Dendritic cell treated with granulocyte-macrophage colony-stimulating factor and Interleukin-4, amounts not matched to agents 40 ng/mL and 50 ng/mL, for 4 days (primary cell): ENCODE data around the gene H1-8.

Experiments
- H3K27ac Mint-ChIP-seq: one replicate; pipeline ENCODE4 v1.8.0; 2022; ENCODE audit warnings: mild to moderate bottlenecking, mixed read lengths
- H3K27me3 Mint-ChIP-seq: one replicate; pipeline ENCODE4 v1.8.0; 2022; ENCODE audit warnings: mild to moderate bottlenecking, mixed read lengths
- H3K36me3 Mint-ChIP-seq: one replicate; pipeline ENCODE4 v1.8.0; 2022; ENCODE audit warnings: low read depth, mixed read lengths
- H3K4me1 Mint-ChIP-seq: one replicate; pipeline ENCODE4 v1.8.0; 2022; ENCODE audit warnings: low read depth, mixed read lengths
- H3K4me3 Mint-ChIP-seq: one replicate; pipeline ENCODE4 v1.8.0; 2022; ENCODE audit warnings: mild to moderate bottlenecking, moderate library complexity, mixed read lengths
- H3K9me3 Mint-ChIP-seq: one replicate; pipeline ENCODE4 v1.8.0; 2022; ENCODE audit warnings: mixed read lengths
- intact Hi-C: fragments of 100-400 bp; cut with micrococcal nuclease; formaldehyde crosslinking; loops from one replicate; pipeline ENCODE4 v1.15.0; 2022

The H1-8 gene

GRCh38 chr3:129573493-129573892, 30.5 kb downstream of the H1-8 start:
- no peaks in the 10 kb centered on the region for H3K9me3 Mint-ChIP-seq
- H3K27me3 Mint-ChIP-seq: no peaks in the 10 kb centered on the region
- H3K4me1 Mint-ChIP-seq: peaks cover 41% of the 10 kb centered on the region
- H3K4me3 Mint-ChIP-seq: no peak overlapping the region
- H3K36me3 Mint-ChIP-seq: peaks cover 100% of the 10 kb centered on the region
- H3K27ac Mint-ChIP-seq: peak overlapping the region; percentile 52
- intact Hi-C loops: no loop called here

DNA sequence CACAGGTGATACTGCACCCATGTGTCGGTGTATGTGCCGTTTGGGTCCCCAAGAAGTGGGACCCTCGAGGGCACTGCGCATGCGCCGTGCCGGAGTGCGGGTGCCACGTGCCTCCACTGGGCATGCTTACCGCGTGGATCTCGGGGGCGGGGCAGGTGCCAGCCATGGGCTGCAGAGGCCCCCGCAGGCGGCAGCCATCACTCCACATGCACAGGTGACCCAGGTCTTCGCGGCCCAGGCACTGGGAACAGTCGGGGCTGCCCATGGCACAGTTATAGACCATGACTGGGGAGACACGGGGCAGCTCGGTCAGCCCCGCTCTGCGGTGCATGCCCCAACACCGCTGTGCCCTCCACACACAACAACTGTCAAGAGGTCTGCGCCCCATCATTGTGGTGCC, 31.2 kb downstream of the H1-8 start:
- Mint-ChIP-seq H3K27me3 (no peaks in the 10 kb centered on the region), H3K36me3 (peaks cover 100% of the 10 kb centered on the region), H3K4me1 (peaks cover 48% of the 10 kb centered on the region), H3K4me3 (no peak overlapping the region), H3K9me3 (no peaks in the 10 kb centered on the region), H3K27ac (peak overlapping the region; percentile 52)
- intact Hi-C loops: no loop called here

- Mint-ChIP-seq H3K27me3 (no peaks in the 10 kb centered on the region), H3K9me3 (no peaks in the 10 kb centered on the region), H3K4me1 (peaks cover 51% of the 10 kb centered on the region), H3K27ac (peak overlapping the region; percentile 85), H3K36me3 (peaks cover 100% of the 10 kb centered on the region), H3K4me3 (no peak overlapping the region)
- intact Hi-C loops: loop anchor here (5.0 kb wide), 3 partner anchors 42 to 252 kb away; partner anchors contain the start of gene IFT122
These were observed 32.4 kb downstream of the H1-8 start for GRCh38 chr3:129575233-129575996.

GRCh38 chr3:129575997-129576384, 33.0 kb downstream of the H1-8 start:
- no peaks in the 10 kb centered on the region for H3K27me3 Mint-ChIP-seq
- no peaks in the 10 kb centered on the region for H3K9me3 Mint-ChIP-seq
- H3K36me3 Mint-ChIP-seq: peaks cover 100% of the 10 kb centered on the region
- intact Hi-C loops: loop anchor here (5.0 kb wide), 3 partner anchors 41 to 251 kb away; partner anchors contain the start of gene IFT122
- peaks cover 51% of the 10 kb centered on the region for H3K4me1 Mint-ChIP-seq
- no peak overlapping the region for H3K4me3 Mint-ChIP-seq
- peak overlapping the region; percentile 85 for H3K27ac Mint-ChIP-seq

DNA sequence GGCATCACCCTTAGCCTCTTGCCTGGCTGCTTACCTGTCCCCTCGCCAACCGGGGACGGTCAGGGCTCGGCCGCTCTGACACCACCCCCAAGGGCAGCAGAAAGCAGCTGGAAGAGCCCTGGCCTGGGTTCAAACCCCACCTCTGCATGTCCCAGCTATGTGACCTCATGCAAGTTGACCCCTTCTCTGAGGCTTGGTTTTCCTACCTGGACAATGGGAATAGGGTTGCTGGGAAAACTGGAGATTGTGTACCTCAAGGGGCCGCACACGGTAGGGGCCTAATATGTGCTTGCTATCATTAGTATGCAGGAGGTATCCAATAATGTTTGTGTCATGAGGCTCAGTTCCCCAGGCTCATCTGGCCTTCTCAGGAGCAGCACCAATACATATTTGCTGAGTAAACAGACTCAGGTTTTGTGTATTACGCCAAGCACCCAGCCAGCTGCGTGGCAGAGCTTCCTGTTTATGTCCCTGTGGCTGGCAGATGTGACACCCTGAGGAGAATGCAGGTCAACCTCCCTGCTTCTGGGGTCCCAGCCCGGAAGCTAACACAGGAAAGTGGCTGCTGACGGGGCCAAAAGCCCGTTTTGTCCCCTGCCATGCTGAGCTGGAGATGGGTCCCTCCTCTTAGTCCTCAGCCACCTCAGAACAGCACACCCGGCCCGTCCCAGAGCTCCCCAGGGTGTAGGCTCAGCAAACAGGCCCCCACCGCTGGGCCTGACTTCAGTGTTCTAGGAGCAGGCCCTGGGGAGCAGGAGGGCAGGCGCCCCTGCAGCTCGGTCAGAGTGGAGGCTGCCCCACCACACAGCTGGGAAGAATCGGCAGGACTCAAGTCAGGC, 33.8 kb downstream of the H1-8 start:
- Mint-ChIP-seq H3K27me3 (no peaks in the 10 kb centered on the region), H3K36me3 (peaks cover 100% of the 10 kb centered on the region), H3K4me1 (peaks cover 51% of the 10 kb centered on the region), H3K4me3 (peak overlapping the region; percentile 9), H3K27ac (peak overlapping the region; percentile 85), H3K9me3 (no peaks in the 10 kb centered on the region)
- intact Hi-C loops: loop anchor here (5.0 kb wide), 3 partner anchors 41 to 251 kb away; partner anchors contain the start of gene IFT122

GRCh38 chr3:129577366-129577765, 34.4 kb downstream of the H1-8 start:
- peaks cover 52% of the 10 kb centered on the region for H3K4me1 Mint-ChIP-seq
- no peaks in the 10 kb centered on the region for H3K9me3 Mint-ChIP-seq
- H3K36me3 Mint-ChIP-seq: peaks cover 100% of the 10 kb centered on the region
- H3K27me3 Mint-ChIP-seq: no peaks in the 10 kb centered on the region
- H3K27ac Mint-ChIP-seq: peak overlapping the region; percentile 85
- no peak overlapping the region for H3K4me3 Mint-ChIP-seq
- intact Hi-C loops: loop anchor here (5.0 kb wide), 3 partner anchors 40 to 250 kb away; partner anchors contain the start of gene IFT122

DNA sequence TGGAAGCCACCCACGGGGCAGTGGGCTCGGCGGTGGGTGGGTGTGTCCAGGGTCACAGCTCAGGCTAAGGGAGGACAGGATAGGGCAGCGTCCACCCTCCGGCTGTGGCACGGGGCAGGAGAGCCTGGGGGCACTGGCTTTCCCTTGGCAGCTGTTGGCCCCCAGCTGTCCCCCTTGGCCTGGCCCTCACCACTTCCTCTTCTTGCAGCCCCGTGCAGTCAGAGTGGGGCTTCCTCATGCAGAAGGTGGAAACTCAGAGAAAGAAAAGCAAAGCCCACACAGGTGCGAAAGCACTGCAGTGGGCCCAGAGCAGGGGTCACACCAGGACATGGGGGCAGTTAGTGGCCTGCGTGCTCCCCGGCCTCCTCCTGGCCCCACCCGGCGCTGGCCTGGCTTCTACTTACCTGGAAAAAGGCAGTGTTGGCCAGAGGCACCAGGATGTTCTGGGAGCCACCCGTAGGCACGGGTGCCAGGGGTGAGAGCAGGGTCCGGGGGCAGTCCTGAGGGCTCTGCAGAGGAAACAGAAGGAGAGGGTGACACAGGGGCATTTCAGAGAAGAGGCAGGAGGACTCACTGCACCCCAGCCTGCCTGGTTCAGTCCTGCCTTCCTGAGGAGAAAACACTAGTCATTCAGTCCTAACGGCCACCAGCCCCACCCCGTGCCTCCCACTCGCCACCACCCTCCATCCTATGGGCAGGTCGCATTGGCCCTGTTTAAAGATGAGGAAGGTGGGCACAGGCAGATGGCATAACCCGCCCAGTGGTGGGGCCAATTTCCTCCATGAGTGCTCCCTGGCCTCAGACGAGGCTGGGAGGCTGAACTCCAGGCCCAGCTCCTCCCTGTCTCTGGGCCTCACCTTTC, 35.2 kb downstream of the H1-8 start:
- H3K27me3 Mint-ChIP-seq: no peaks in the 10 kb centered on the region
- peak overlapping the region; percentile 85 for H3K27ac Mint-ChIP-seq
- peaks cover 100% of the 10 kb centered on the region for H3K36me3 Mint-ChIP-seq
- H3K4me1 Mint-ChIP-seq: peaks cover 60% of the 10 kb centered on the region
- H3K9me3 Mint-ChIP-seq: no peaks in the 10 kb centered on the region
- H3K4me3 Mint-ChIP-seq: peak overlapping the region; percentile 43
- intact Hi-C loops: loop anchor here (5.0 kb wide), 3 partner anchors 39 to 249 kb away; partner anchors contain the start of gene IFT122

DNA sequence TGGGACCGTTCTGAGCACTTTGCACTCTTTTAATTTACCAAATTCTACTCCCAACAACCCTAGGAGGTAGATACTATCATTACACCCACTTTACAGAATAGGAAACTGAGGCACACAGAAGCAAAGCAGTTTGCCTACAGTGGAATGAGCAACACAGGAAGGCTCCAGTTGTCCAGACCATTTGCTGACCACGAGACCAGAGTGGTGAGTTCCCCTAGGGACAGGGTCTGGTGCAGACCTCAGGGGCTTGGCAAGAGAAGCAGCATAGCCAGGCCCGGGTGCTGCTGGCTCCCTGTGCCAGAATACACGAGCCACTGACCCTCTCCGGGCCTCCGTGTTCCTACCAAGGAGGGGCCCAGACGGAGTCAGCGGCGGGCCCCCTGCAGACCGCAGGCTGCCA, 37.0 kb downstream of the H1-8 start:
- H3K27ac Mint-ChIP-seq: peak overlapping the region; percentile 85
- H3K4me1 Mint-ChIP-seq: peaks cover 76% of the 10 kb centered on the region
- no peaks in the 10 kb centered on the region for H3K27me3 Mint-ChIP-seq
- intact Hi-C loops: loop anchor here (5.0 kb wide), 3 partner anchors 37 to 247 kb away; partner anchors contain the start of gene IFT122
- H3K9me3 Mint-ChIP-seq: no peaks in the 10 kb centered on the region
- no peak overlapping the region for H3K4me3 Mint-ChIP-seq
- H3K36me3 Mint-ChIP-seq: peaks cover 100% of the 10 kb centered on the region

DNA sequence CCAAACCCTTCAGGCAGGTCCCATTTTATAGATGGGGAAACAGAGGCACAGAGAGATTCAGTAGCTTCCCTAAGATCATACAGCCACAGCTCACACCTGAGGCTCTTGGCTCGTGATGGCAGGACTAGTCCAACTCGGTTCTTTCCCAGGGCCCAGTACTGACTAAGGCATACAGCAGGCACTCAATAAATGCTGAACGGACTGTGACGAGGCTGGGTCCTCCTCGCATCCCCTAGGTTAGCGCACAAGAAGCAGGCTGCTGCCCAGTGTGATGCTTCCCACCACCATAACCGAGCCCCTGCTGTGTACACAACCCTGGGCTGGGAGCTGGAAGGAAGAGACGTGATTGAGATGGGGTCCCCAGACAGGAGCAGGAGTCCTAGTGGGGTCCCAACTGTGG, 38.6 kb downstream of the H1-8 start:
- no peaks in the 10 kb centered on the region for H3K9me3 Mint-ChIP-seq
- no peaks in the 10 kb centered on the region for H3K27me3 Mint-ChIP-seq
- no peak overlapping the region for H3K27ac Mint-ChIP-seq
- H3K4me3 Mint-ChIP-seq: no peak overlapping the region
- peaks cover 100% of the 10 kb centered on the region for H3K36me3 Mint-ChIP-seq
- H3K4me1 Mint-ChIP-seq: peaks cover 71% of the 10 kb centered on the region
- intact Hi-C loops: loop anchor here (2.0 kb wide), 1 partner anchor 15 kb away; no protein-coding TSS in a partner anchor

GRCh38 chr3:129582799-129583198, 39.8 kb downstream of the H1-8 start:
- H3K9me3 Mint-ChIP-seq: no peaks in the 10 kb centered on the region
- no peaks in the 10 kb centered on the region for H3K27me3 Mint-ChIP-seq
- peaks cover 64% of the 10 kb centered on the region for H3K4me1 Mint-ChIP-seq
- intact Hi-C loops: loop anchor here (2.0 kb wide), 1 partner anchor 14 kb away; no protein-coding TSS in a partner anchor
- H3K27ac Mint-ChIP-seq: peak overlapping the region; percentile 69
- H3K4me3 Mint-ChIP-seq: no peak overlapping the region
- H3K36me3 Mint-ChIP-seq: peaks cover 100% of the 10 kb centered on the region

DNA sequence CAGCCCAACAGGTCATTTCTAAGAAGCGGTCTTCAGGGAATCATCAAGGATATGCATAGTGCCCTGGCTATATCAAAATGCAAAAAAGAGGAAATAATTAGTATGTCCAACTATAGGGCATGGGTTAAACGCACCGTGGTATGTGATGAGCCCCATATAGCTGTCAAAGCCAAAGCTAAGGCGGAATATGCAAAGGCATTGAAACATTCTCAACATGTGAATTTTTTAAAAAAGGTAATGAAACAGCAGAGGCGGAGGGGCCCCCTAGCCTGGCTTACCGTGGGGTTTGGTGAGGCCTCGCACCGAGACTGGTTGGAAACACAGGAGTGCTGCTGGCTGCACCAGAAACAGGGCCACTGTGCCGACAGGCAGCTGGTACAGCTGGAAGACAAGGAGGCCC, 40.3 kb downstream of the H1-8 start:
- Mint-ChIP-seq H3K4me1 (peaks cover 63% of the 10 kb centered on the region), H3K27me3 (no peaks in the 10 kb centered on the region), H3K27ac (peak overlapping the region; percentile 69), H3K9me3 (no peaks in the 10 kb centered on the region), H3K36me3 (peaks cover 100% of the 10 kb centered on the region), H3K4me3 (no peak overlapping the region)
- intact Hi-C loops: loop anchor here (2.0 kb wide), 1 partner anchor 14 kb away; no protein-coding TSS in a partner anchor

- intact Hi-C loops: no loop called here
- Mint-ChIP-seq H3K36me3 (peaks cover 100% of the 10 kb centered on the region), H3K4me1 (peaks cover 53% of the 10 kb centered on the region), H3K4me3 (no peak overlapping the region), H3K27ac (no peak overlapping the region), H3K9me3 (no peaks in the 10 kb centered on the region), H3K27me3 (no peaks in the 10 kb centered on the region)
These were observed 41.7 kb downstream of the H1-8 start for GRCh38 chr3:129584631-129585030.

DNA sequence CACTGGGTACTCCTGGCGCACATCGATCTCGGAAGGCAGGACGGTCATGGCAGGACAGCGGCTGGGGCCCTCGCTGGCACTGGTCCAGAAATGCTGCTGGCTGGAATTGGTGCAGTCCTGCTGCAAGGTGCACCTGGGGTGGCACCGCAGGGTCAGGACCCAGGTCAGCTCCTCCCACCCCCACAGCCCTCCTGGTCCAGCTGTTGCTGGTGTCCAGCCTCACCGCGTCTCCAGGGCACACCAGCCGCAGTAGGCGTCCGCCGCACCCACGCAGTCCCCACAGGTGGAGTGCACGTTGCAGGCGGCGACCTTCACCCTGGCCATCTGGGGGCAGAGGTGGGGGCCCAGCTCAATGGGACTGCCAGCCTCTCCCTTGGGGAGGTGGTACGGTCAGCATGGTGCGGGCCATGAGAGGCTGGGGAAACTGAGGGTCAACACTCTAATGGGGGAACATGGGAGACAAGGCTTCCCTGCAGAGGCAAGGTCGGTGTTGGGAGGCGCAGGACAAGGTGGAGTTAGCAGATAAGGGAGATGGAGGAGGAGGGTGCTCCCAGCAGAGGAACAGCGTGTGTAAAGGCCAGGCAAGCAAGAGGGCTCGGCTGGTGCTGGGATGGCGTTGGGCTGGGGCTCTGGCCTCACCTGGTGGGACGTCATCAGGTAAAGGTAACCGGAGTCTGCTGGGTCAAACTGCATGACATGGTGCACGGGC, 43.1 kb downstream of the H1-8 start:
- no peaks in the 10 kb centered on the region for H3K27me3 Mint-ChIP-seq
- no peaks in the 10 kb centered on the region for H3K9me3 Mint-ChIP-seq
- peaks cover 99% of the 10 kb centered on the region for H3K36me3 Mint-ChIP-seq
- H3K4me1 Mint-ChIP-seq: peaks cover 57% of the 10 kb centered on the region
- intact Hi-C loops: no loop called here
- no peak overlapping the region for H3K4me3 Mint-ChIP-seq
- H3K27ac Mint-ChIP-seq: no peak overlapping the region
